HG03108 (cell line): ENCODE results near the gene BMPR1B.
"Not testable (repeated sequence)": the region's sequence is repeated elsewhere in the genome, so short reads cannot be mapped to it uniquely, and the experiment has no call there.

ENCODE experiments used
- ATAC-seq: cut with Tn5 transposase; IDR thresholded peaks from one replicate; pipeline ENCODE4 v1.9.1; 2021; ENCODE audit warnings: moderate library complexity; ENCODE audit not compliant: unreplicated experiment

Gene BMPR1B

GRCh38 chr4:95020521-95020920 lies 262.8 kb downstream of the BMPR1B start:
- ATAC-seq: no peak

DNA sequence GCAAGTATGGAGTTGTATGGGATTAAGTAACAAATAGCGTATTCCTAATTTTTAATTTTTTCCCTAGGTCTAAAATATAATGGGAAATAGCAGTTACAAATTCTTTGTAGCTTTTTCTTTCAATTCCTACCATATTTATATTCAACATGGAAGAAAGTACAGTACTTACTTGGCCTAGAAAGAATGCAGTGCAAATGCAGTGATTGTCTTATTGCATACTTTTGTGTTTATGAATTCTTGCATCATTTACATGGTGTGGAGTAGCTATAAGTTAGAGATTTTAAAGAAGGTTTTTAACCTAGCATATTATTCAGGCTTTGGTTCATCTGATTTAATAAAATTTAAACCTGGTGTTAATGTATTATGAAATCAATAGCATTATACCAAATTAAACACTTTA lies 263.3 kb downstream of the BMPR1B start:
- no peak for ATAC-seq

- ATAC-seq: no peak
These were observed 265.4 kb downstream of the BMPR1B start for GRCh38 chr4:95023110-95023509.

DNA sequence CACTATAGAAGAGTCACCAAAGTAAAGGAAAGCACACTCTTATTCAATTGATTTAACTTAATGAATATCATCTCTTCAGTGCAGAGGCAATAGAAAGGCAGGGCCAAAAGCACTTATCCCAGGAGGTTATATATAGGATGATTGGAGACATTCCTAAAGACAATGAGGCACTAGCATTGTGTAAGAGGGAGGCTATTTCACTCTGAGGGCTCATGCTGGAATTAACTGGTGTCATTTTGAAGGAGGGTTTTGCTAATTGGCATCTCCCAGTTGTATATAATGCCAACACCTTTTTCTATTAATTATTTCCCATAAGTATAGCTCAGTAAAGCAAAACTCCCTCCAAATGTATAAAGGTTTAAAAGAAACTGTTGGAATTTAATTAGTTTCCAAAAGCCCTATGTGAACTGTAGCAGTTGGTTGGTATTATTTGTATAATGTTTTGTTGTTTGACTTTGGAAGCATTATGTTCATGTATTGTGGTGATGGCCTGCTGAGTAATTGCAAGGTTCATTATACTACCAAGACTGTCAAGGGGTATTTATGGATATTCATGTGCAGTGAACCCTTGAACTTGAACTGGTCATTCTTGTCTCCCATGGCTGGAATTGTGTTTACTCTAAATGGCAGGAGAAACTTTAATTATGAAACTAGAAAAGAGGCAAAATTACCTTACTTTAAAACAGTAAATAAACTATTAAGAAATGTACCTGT lies 270.3 kb downstream of the BMPR1B start:
- no peak for ATAC-seq

- ATAC-seq: no peak
These were observed 281.0 kb downstream of the BMPR1B start for GRCh38 chr4:95038791-95039190.

DNA sequence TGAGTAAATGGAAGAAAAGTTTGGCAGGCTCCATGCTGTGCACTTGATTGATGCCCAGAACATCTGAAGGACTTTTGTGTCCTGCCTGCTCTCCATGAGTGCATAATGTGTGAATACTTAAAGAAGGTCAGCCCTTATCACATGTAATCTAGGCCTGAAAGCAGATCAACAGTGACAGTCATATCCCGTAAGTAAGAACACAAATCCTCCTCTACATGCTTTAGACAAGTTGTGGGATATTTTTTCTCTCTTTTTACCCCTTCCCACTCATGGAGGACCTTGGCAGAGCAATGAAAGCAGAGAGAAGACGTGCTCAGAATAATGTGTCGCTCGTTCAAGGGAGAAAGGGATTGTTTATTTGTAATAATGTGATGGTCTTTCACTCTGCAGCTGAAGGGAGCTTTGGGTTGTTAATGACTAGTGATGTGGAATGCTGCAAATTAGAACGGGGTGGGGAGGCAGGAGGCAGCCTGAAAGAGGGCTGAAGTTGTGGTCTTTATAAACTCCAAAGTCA lies 286.6 kb downstream of the BMPR1B start:
- ATAC-seq: no peak

GRCh38 chr4:95045429-95045828 lies 287.7 kb downstream of the BMPR1B start:
- ATAC-seq: no peak

DNA sequence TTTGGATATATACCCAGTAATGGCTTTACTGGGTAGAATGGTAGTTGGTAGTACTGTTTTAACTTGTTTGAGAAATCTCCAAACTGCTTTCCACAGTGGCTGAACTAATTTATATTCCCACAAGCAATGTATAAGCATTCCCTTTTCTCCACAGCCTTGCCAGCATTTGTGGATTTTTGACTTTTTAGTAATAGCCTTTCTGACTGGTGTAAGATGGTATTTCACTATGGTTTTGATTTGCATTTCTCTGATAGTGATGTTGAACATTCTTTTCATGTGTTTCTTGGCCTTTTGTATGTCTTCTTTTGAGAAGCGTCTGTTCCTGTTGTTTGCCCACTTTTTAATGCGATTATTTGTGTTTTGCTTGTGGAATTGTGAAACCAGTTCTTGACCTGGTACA lies 290.5 kb downstream of the BMPR1B start:
- ATAC-seq: no peak

DNA sequence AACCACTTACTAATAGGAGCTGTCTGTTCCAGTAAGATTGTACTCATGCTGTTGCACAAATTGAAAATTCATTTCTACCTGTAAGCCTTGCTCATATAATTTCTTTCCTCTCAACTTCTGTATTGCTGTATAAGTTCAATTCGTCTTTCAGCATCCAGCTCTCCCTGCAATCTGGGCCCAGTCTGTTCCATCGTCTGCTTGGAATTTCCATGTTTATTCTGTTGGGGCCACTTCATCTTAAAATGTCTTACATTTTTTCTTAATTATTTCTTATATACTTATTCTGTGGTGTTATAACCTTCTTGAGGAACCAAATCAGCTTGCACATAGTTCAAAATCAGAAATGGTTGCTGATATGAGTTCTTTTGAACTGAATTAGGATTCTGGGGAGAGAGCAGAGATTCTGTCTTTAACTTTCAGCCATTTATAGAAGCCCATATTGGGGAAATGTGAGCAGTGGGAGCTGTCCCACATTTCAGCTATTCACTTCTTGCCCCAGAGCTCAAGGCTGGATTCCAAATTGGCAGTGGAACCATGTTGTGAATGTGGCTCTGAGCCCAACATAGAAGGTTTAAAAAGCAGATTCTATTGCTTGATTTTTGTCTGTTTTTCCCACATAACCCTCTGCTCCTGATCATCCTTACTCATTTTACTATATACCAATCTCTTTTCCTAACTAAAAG lies 291.9 kb downstream of the BMPR1B start:
- no peak for ATAC-seq

DNA sequence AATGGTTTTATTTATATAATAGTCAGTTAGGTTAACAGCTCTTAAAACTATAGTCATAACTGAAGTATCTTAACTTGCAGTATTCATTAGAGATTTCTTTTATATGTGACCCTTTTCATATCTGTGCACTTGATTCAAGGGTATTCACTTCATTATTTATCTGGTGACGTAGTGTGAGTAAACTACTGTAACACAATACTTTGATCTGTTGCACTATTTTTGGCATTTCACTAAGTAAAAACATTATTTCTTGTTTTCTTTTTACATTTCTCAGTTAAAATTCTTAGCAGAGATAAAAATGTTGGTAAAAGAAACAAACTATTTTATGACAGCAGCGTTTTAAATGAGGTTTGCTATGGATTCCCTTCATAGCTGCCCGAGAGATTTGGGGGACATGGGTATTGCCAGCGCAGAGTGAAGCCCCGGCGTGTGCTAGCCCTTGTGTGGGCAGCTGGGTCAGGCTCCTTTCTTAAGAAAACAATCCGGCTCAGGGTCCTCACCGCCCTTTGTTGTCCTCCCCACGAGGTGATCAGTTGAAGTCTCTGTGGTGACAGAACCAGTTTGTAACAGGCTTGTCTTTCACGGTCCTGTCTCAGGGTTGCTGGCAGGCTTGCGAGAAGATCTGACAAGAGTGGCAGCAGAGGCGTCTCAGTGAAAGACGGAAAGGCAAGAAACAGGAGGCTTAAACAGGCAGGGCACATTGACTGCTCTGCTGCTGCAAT lies 293.4 kb downstream of the BMPR1B start:
- ATAC-seq: no peak

DNA sequence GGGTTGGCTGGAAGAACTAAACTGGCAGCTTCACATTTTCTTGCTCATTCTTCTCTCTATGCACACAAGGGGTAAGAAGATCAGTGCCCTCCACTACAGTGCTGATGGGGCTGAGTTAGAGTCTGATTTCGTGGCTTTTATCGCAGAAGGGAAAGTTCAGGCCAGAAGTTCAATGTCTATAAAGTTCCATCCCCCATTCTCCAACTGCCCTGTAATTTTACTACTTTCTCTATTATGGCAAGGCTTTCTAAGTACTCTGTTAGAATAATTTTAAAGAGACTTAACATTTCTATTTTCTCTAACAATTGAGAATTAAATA lies 293.9 kb downstream of the BMPR1B start:
- no peak for ATAC-seq

- ATAC-seq: no peak
These were observed 301.2 kb downstream of the BMPR1B start for GRCh38 chr4:95058991-95059390.

DNA sequence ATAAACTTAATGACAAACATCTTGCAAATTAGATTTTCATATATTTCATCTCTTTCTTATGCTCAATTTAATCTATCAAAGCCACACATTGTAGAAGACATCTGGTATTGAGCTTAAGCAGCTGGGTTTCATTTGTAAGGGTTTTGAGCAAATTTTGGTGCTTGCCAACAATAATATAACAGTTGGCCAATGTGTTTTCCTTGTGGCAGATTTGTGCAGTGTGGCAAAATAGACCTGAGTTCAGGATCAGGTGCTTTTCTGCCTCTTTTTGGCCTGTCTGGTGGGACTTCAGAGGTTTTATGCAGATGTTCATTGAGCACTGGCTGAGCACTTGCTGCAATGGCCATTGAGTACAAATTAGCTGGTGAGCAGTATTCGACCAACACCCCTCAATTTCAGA lies 301.9 kb downstream of the BMPR1B start:
- ATAC-seq: no peak

DNA sequence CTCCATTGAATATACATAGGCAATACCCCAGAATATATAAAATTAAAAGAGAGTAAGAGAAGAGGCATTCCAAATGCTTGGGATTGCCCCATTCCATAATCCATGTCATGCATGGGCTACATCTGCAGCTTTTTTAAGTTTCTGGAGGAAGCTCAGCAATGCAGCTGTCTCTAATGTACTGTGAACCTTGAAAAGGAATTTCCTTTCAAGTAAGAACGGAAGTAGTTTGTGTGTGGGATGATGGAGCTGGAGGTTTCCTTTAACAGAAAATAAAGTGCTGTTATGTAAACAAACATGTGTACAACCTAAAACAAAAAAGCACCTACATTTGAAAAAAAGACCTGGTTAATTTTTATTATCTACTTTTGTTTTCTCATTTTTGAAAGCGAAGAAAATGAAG lies 303.5 kb downstream of the BMPR1B start:
- no peak for ATAC-seq

- not testable (repeated sequence) for ATAC-seq
These were observed 304.0 kb downstream of the BMPR1B start for GRCh38 chr4:95061801-95062200.

- no peak for ATAC-seq
These were observed 308.3 kb downstream of the BMPR1B start for GRCh38 chr4:95066050-95066449.

GRCh38 chr4:95068401-95068800 lies 310.6 kb downstream of the BMPR1B start:
- ATAC-seq: no peak

DNA sequence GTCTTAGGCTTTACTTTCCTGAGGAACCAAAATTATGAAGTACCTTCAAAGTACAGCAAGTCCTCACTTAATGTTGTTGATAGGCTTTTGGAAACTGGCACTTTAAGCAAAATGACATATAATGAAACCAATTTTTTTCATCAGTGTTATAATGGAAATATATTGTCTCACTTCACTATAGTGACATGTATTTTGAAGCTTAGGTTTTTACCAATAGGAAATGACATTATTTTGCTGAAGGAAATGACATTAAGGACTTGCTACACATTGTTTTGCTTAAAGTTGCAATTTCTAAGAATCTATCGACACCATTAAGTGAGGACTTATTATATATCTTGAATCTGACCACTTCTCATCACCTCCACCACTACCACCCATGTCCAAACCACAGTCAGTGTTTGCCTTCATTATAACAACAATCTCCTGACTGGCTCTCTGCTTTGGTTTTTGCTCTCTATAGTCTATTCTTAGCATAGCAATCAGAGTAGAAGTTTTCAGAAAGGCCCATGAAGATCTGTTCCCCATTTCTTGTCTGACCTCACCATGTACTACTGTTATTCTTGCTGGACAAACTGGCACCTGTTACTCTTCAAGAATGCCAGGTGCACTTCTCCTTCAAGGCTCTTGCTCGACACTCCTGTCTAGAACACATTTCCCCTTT lies 311.2 kb downstream of the BMPR1B start:
- no peak for ATAC-seq

GRCh38 chr4:95071851-95072250 lies 314.1 kb downstream of the BMPR1B start:
- ATAC-seq: no peak

DNA sequence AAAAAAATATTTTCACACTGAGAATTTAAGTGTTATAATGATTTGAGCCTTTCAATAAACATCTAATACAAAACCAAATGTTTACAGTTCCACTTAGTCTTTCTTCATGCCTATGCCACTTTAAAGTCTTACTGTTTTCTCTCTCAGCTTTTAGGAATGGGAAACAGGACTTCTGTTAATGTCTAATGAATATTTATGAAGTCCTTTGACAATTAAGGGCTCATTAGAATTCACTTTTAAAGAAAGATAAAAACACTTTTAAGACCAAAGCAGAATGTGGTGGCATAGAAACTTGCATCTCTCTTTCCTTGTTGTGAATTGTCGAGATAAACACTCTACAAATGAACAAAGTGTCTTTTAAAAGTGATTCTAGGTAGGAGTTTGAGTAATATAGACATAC lies 315.9 kb downstream of the BMPR1B start:
- no peak for ATAC-seq

- no peak for ATAC-seq
These were observed 320.1 kb downstream of the BMPR1B start for GRCh38 chr4:95077864-95078263.
